Measurements from ENCODE around the gene GCNT4.

GCNT4 gene

GRCh38 chr5:75012748-75013147 lies 39.6 kb downstream of the GCNT4 start:
- H3K27ac ChIP-seq: no peak overlapping the region
- no peak for TF ChIP-seq CTCF (conservative IDR thresholded peaks at IDR 0.05)

GRCh38 chr5:75010838-75011237 lies 41.5 kb downstream of the GCNT4 start:
- TF ChIP-seq CTCF (conservative IDR thresholded peaks at IDR 0.05): no peak

GRCh38 chr5:75009556-75010345 lies 42.6 kb downstream of the GCNT4 start:
- no peak overlapping the region for H3K27ac ChIP-seq
- no peak for TF ChIP-seq CTCF (conservative IDR thresholded peaks at IDR 0.05)

More at GRCh38 chr5:75010838-75011237, 41.5 kb downstream of the GCNT4 start:
- no peak overlapping the region for H3K27ac ChIP-seq

- TF ChIP-seq CTCF (conservative IDR thresholded peaks at IDR 0.05): no peak
- no peak overlapping the region for H3K27ac ChIP-seq
These were observed 45.2 kb downstream of the GCNT4 start for GRCh38 chr5:75006865-75007822.

- no peak for TF ChIP-seq CTCF (conservative IDR thresholded peaks at IDR 0.05)
These were observed 46.8 kb downstream of the GCNT4 start for GRCh38 chr5:75005561-75005960.

More at GRCh38 chr5:75005561-75005960, 46.8 kb downstream of the GCNT4 start:
- H3K27ac ChIP-seq: no peak overlapping the region

Measured in VCaP (cell line).